Measurements from ENCODE around the gene STAG1.

DNA sequence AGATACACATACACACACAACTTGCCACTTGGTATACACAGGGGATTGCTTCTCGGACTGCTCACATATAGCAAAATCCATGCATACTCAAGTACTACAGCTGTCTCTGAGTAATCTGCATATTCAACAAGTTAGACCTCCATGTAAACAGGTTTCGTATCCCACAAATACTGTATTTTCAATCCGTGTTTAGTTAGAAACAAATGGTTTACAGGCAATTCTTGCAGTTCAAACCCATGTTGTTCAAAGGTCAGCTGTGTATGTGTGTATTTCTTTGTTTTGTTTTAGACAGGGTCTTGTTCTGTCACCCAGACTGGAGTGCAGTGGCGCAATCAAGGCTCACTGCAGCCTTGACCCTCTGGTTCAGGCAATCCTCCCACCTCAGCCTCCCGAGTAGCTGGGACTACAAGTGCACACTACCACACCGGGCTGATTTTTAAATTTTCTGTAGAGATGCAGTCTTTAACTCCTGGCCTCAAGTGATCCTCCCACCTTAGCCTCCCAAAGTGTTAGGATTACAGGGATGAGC lies 253.2 kb downstream of the STAG1 start:
- TF ChIP-seq, protein P1, sequence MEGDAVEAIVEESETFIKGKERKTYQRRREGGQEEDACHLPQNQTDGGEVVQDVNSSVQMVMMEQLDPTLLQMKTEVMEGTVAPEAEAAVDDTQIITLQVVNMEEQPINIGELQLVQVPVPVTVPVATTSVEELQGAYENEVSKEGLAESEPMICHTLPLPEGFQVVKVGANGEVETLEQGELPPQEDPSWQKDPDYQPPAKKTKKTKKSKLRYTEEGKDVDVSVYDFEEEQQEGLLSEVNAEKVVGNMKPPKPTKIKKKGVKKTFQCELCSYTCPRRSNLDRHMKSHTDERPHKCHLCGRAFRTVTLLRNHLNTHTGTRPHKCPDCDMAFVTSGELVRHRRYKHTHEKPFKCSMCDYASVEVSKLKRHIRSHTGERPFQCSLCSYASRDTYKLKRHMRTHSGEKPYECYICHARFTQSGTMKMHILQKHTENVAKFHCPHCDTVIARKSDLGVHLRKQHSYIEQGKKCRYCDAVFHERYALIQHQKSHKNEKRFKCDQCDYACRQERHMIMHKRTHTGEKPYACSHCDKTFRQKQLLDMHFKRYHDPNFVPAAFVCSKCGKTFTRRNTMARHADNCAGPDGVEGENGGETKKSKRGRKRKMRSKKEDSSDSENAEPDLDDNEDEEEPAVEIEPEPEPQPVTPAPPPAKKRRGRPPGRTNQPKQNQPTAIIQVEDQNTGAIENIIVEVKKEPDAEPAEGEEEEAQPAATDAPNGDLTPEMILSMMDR (IDR thresholded peaks at IDR 0.05), result no peak
- no peak for TF ChIP-seq POLR2AphosphoS5 (IDR thresholded peaks at IDR 0.05; ENCODE audit: low read depth, low read length)

All from Panc1 (cell line).